Effector CD4-positive, alpha-beta T cell (primary cell): ENCODE data around the gene TUBB2A.
"Not testable (repeated sequence)": the region's sequence is repeated elsewhere in the genome, so short reads cannot be mapped to it uniquely, and the experiment has no call there.

Experiments used
- DNase-seq: peaks from one replicate; pipeline ENCODE4 v3.0.0-alpha.2; 2020

Gene TUBB2A

GRCh38 chr6:3179945-3180344, 22.6 kb upstream of the TUBB2A start:
- not testable (repeated sequence) for DNase-seq

- not testable (repeated sequence) for DNase-seq
Measured at GRCh38 chr6:3178666-3179065, 21.3 kb upstream of the TUBB2A start.

DNA sequence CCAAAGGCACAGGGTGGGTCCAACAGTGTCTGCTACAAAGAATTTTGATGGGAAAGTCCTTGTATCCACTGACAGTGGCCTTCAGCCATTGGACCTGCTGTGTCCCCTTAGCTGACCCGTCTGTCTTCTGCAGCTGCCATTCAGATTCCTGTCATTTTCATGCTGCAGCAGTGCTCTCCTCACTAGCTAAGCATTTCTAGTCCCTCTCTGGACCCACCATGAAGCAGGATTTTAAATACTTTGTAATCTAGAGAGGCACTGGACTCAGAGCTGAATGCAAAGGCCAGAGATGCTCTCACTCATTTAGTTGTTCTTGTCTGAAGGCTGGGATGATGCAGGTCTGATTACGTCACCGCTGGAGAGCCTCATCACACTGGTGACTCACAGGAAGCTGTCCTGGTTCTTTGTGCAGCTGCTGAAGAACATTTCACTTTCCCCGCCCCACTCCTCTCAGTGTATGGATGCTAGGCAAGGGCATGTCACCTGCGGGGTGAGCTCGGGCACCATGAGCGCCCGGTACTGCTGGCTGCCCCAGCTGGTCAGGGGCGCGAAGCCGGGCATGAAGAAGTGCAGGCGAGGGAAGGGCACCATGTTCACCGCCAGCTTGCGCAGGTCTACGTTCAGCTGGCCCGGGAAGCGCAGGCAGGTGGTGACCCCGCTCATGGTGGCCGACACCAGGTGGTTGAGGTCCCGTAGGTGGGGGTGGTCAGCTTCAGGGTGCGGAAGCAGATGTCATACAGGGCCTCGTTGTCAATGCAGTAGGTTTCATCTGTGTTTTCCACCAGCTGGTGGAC, 19.4 kb upstream of the TUBB2A start:
- DNase-seq, result no peak

GRCh38 chr6:3175715-3176402, 18.5 kb upstream of the TUBB2A start:
- no peak for DNase-seq

- not testable (repeated sequence) for DNase-seq
Measured at GRCh38 chr6:3173636-3174089, 16.3 kb upstream of the TUBB2A start.

DNA sequence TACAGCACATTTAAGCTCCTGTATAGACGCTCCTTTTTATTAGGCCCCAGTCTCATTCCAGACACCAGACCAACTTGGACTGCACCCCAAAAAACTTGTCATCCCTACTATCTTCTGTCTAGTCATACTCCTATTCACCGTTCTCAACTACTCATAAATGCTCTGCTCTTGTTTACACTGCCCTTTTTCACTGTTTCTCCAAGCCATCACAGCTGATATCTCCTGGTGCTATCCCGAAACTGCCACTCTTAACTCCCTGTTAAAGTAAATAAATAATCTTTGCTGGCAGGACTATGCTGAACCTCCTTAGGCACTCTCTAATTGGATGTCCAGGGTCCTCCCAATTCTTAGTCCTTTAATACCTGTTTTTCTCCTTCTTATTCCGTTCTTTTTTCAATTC, 15.4 kb upstream of the TUBB2A start:
- not testable (repeated sequence) for DNase-seq

DNA sequence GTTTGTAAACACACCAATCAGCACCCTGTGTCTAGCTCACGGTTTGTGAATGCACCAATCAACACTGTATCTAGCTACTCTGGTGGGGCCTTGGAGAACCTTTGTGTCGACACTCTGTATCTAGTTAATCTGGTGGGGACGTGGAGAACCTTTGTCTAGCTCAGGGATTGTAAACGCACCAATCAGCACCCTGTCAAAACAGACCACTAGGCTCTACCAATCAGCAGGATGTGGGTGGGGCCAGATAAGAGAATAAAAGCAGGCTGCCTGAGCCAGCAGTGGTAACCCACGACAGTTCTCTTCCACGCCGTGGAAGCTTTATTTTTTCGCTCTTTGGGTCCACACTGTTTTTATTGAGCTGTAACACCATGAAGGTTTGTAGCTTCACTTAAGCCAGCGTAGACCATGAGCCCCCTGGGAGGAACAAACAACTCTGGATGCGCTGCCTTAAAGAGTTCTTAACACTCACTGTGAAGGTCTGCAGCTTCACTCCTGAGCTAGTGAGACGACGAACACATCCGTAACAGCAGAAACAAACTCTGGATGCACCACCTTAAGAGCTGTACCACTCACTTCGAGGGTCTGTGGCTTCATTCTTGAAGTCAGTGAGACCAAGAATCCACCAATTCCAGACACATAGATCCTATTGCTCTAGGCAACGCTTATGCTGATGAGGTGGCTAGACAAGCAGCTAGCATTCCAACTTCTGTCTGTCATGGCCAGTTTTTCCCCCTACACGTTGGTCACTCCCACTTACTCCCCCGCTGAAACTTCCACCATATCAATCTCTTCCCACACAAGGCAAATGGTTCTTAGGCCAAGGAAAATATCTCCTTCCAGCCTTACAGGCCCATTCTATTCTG, 14.2 kb upstream of the TUBB2A start:
- DNase-seq, result not testable (repeated sequence)

DNA sequence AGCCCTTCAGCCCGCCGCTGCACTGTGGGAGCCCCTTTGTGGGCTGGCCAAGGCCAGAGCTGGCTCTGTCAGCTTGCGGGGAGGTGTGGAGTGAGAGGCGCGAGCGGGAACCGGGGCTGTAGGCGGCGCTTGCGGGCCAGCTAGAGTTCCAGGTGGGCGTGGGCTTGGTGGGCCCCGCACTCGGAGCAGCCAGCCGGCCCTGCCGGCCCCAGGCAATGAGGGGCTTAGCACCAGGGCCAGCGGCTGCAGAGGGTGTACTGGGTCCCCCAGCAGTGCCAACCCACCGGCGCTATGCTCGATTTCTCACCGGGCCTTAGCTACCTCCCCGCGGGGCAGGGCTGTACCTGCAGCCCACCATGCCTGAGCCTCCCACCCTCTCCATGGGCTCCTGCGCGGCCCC, 13.3 kb upstream of the TUBB2A start:
- not testable (repeated sequence) for DNase-seq

DNA sequence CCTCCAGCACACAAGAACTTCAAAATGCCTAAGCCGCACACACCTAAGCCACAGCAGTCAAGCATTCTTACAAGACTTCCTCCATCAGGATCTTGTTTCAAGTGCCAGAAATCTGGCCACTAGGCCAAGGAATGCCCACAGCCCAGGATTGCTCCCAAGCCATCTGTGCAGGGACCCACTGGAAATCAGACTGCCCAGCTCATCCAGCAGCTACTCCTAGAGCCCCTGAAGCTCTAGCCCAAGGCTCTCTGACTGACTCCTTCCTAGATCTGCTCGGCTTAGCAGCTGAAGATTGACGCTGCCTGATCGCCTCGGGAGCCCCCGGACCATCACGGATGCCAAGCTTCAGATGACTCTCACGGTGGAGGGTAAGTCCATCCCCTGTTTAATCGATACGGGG, 10.7 kb upstream of the TUBB2A start:
- DNase-seq, result not testable (repeated sequence)

DNA sequence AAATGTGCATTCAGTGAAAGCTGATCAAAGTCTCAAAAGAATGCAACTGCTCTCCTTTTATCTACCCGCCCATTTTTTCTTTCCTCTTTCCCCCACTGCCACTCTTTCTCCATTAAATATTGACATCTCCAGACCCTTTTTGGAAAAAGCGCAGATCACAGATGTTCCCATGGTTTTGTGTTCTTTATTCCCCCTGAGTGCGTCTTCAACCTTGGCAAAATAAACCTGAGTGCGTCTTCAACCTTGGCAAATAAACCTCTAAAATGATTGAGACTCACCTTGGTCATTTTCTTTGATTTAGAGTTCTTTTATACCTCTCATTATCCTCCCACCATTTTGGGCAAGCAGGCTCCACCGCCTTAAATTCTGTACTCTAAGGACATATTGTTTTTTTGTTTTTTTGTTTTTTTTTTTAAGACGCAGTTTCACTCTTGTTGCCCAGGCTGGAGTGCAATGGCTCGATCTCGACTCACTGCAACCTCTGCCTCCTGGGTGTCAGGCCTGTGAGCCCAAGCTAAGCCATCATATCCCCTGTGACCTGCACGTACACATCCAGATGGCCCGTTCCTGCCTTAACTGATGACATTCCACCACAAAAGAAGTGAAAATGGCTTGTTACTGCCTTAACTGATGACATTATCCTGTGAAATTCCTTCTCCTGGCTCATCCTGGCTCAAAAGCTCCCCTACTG, 9.3 kb upstream of the TUBB2A start:
- DNase-seq, result not testable (repeated sequence)

- DNase-seq, result no peak
Measured at GRCh38 chr6:3165631-3166534, 8.5 kb upstream of the TUBB2A start.

GRCh38 chr6:3164388-3164787, 7.0 kb upstream of the TUBB2A start:
- DNase-seq, result no peak

DNA sequence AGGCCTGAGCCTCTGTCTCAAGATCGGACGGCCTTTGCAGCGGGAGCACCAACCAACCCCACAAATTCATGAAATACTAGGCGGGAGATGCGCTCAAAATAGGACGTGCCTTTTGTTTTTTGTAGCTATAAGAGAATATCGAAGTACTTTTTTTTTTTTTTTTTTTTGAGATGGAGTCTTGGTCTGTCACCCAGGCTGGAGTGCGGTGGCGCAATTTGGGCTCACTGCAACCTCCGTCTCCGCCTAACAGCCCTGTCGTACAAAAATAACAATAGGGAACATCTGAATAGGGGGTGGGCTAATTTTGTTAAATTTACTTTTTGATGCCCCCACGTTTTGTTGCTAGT, 5.9 kb upstream of the TUBB2A start:
- no peak for DNase-seq

- peak; percentile 51 for DNase-seq
Measured at GRCh38 chr6:3162565-3163247, 5.4 kb upstream of the TUBB2A start.

- DNase-seq, result no peak
Measured at GRCh38 chr6:3162067-3162497, 4.7 kb upstream of the TUBB2A start.

DNA sequence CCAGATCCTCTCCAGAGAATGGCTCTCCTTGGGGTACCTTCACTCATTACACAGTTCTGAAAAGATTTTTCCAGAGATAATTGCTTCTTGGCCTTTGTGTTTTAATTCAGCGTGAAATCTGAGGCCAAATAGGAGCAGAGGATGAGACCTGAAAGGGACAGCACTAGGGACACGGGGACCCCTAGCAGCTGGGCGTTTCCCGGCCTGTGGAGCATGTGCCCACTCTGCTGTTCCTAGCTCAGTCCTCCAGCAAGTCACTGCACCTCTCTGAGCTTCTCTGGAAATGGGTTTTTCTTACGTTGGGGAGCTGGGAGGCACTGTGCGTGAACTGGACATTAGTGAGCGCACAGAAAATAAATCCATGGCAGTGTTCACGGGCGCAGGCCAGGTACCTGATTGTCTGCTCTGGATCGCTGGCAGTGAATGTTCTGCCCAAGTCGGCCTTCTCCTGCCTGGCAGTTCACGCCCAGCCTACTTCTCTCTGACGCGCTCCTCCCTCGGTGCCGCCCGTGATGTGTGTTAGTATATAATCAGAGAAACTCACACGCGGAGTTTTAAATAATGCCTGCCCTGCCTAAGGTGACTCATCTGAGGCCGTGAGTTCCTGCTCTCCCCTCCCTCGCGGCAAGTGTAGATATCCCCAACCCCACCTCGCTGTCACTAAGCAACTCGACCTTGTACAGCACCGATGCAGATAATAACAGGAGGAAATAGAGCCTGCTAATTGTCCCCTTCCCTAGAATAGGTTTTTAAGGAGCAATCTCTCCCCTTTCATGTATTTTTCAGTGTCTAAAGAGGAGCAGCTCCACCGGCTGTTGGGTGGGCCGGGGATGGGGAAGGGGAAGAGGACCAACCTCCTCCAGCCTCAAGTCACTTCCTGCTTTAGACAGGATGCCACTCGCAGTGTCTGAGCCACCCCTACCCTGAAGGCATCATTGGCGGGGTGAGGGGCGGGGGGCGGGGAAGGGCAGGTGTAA, 2.7 kb upstream of the TUBB2A start:
- peak; percentile 72 for DNase-seq

- not testable (repeated sequence) for DNase-seq
Measured at GRCh38 chr6:3156184-3157130, 887 bp downstream of the TUBB2A start.

- not testable (repeated sequence) for DNase-seq
Measured at GRCh38 chr6:3155416-3155815, 1.9 kb downstream of the TUBB2A start.
